ENCODE data around the gene DUSP19. TPM values are rescaled to one million over a fixed set of nuclear protein-coding genes. Genes with fewer than 3 reads are reported as not detected.

DUSP19 gene
- total and polyA plus RNA-seq, 2 of the 8 experiments (the other 6 are each of a cell fraction or from before 2014, with no cell fraction given): 0.73 to 2.3 TPM

DNA sequence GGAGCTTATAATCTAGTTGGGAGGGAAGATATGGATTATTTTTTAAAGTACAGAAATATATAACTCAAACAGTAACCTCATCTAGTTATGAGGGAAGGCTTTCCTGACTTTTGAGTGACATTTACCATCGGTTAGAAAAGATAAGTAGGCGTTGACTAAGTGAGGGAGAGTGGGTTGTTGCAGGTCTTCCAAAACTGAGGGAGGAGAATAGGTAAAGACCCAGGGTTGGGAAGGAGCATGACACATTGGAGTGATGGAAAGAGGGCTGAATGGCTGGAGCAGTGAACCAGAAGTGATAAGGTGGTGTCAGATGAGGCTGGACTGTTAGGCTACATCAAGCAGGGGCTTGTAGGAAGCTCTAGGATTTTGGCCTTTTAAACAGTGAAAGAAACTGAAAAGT is 35.1 kb downstream of the DUSP19 start:
- Histone ChIP-seq H3K4me2 (ENCODE audit: insufficient read depth in 1 of 2, low read depth in 2 of 2, low read length in 2 of 2) (no peak overlapping the region), H3K27ac (ENCODE audit: low read depth, low read length) (no peak overlapping the region), H3K4me3 (ENCODE audit: extremely low read depth in 1 of 4, insufficient read depth in 2 of 4, low read depth in 3 of 4, low read length in 4 of 4) (no peak overlapping the region), H3K79me1 (ENCODE audit: low read depth, low read length) (no peaks in the 10 kb centered on the region), H4K20me1 (replicated peaks in 1 of 2; ENCODE audit: control insufficient read depth in 1 of 2, insufficient read depth in 2 of 2, low read length in 2 of 2) (no peaks in the 10 kb centered on the region), H2BK12ac (ENCODE audit: low read depth, low read length) (no peak overlapping the region), H2BK15ac (ENCODE audit: low read length) (no peak overlapping the region), H3K36me3 (ENCODE audit: control insufficient read depth in 2 of 4, insufficient read depth in 4 of 4, low read length in 3 of 4) (no peaks in the 10 kb centered on the region), H2BK5ac (ENCODE audit: low read depth, low read length) (no peak overlapping the region), H4K5ac (ENCODE audit: insufficient read length, low read depth, low read length) (no peak overlapping the region), H3K23me2 (ENCODE audit: low read depth, low read length) (no peaks in the 10 kb centered on the region), H4K91ac (replicated peaks; ENCODE audit: insufficient read length, low read length) (no peak overlapping the region), H3K4ac (replicated peaks; ENCODE audit: insufficient read length, low read depth, low read length) (no peak overlapping the region), H3K4me1 (replicated peaks in 1 of 4; ENCODE audit: control insufficient read depth in 3 of 4, insufficient read depth in 4 of 4, low read length in 3 of 4) (no peaks in the 10 kb centered on the region), H3K9ac (replicated peaks in 1 of 4; ENCODE audit: extremely low read depth in 1 of 4, low read depth in 3 of 4, low read length in 3 of 4) (no peak overlapping the region), H2AFZ (ENCODE audit: low read length) (0 out of 2 replicates have a peak overlapping the region, but pooled peaks have one; percentile 0), H2BK120ac (replicated peaks; ENCODE audit: low read depth, low read length) (no peak overlapping the region), H3K56ac (replicated peaks; ENCODE audit: insufficient read length, low read depth, low read length) (no peak overlapping the region), H2AK5ac (ENCODE audit: low read depth, low read length) (no peak overlapping the region), H4K8ac (ENCODE audit: extremely low read depth, insufficient read depth, low read length) (no peak overlapping the region), H3K79me2 (ENCODE audit: control insufficient read depth in 1 of 2, insufficient read depth in 2 of 2, low read length in 2 of 2) (no peaks in the 10 kb centered on the region), H3K9me3 (ENCODE audit: insufficient read depth in 2 of 2, low read depth in 1 of 2, low read length in 1 of 2) (no peaks in the 10 kb centered on the region), H2BK20ac (ENCODE audit: low read length) (no peak overlapping the region), H3K18ac (ENCODE audit: extremely low read depth, low read length) (no peak overlapping the region), H3K27me3 (replicated peaks in 1 of 4; ENCODE audit: control insufficient read depth in 3 of 4, extremely low read depth in 1 of 4, insufficient read depth in 3 of 4, low read length in 3 of 4) (no peaks in the 10 kb centered on the region), H3K14ac (ENCODE audit: insufficient read length) (no peak overlapping the region), H3K23ac (ENCODE audit: insufficient read length) (no peak overlapping the region)
- 90% methylated on average over 2 of the region's 2 CpGs; no CpG with 5 or more reads in 1 of the 2 experiments for WGBS, 2 experiments (ENCODE audit: extremely low coverage in 1 of 2, insufficient coverage in 1 of 2, insufficient read length in 1 of 2, insufficient replicate concordance in 2 of 2, low coverage in 1 of 2, low lambda C conversion rate in 2 of 2, missing lambda C conversion rate in 1 of 2)
- ChIA-PET POLR2A (ENCODE audit: partially characterized antibody) (interaction anchor here (1.3 kb wide), 1 partner anchor 10 kb away, joined by 4 read pairs; no protein-coding TSS in a partner anchor), CTCF (ENCODE audit: partially characterized antibody) (no interaction called here)
- FAIRE-seq (no peak), DNase-seq (ENCODE audit: low read depth in 1 of 2, low spot score in 2 of 2) (no peak)
- TF ChIP-seq, protein P1, sequence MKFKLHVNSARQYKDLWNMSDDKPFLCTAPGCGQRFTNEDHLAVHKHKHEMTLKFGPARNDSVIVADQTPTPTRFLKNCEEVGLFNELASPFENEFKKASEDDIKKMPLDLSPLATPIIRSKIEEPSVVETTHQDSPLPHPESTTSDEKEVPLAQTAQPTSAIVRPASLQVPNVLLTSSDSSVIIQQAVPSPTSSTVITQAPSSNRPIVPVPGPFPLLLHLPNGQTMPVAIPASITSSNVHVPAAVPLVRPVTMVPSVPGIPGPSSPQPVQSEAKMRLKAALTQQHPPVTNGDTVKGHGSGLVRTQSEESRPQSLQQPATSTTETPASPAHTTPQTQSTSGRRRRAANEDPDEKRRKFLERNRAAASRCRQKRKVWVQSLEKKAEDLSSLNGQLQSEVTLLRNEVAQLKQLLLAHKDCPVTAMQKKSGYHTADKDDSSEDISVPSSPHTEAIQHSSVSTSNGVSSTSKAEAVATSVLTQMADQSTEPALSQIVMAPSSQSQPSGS (IDR thresholded peaks at IDR 0.05; ENCODE audit: low read length): no peak
- TF ChIP-seq TBP (IDR thresholded peaks at IDR 0.05; ENCODE audit: low read depth, low read length) (no peak), MAFK (IDR thresholded peaks at IDR 0.05; ENCODE audit: low read depth, low read length) (no peak), SRF (IDR thresholded peaks at IDR 0.05; ENCODE audit: low read depth, low read length) (no peak), EZH2 (IDR thresholded peaks at IDR 0.05; ENCODE audit: low read depth, low read length, severe bottlenecking) (no peak), CREB1 (IDR thresholded peaks at IDR 0.05) (no peak), RFX5 (IDR thresholded peaks at IDR 0.05; ENCODE audit: borderline replicate concordance, low read depth, low read length) (no peak), SP4 (IDR thresholded peaks at IDR 0.05; ENCODE audit: low read length) (no peak), NANOG (IDR thresholded peaks at IDR 0.05; ENCODE audit: insufficient read depth, low read depth, low read length, poor library complexity, severe bottlenecking) (no peak)
- TF ChIP-seq, protein P2, sequence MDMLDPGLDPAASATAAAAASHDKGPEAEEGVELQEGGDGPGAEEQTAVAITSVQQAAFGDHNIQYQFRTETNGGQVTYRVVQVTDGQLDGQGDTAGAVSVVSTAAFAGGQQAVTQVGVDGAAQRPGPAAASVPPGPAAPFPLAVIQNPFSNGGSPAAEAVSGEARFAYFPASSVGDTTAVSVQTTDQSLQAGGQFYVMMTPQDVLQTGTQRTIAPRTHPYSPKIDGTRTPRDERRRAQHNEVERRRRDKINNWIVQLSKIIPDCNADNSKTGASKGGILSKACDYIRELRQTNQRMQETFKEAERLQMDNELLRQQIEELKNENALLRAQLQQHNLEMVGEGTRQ (IDR thresholded peaks at IDR 0.05; ENCODE audit: low read length): no peak
- TF ChIP-seq, protein P3, sequence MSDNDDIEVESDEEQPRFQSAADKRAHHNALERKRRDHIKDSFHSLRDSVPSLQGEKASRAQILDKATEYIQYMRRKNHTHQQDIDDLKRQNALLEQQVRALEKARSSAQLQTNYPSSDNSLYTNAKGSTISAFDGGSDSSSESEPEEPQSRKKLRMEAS (IDR thresholded peaks at IDR 0.05): no peak
